Stimulated activated CD8-positive, alpha-beta memory T cell treated with anti-CD3 and anti-CD28 coated beads, Interleukin-12 subunit alpha, Interleukin-12 subunit beta, amount 100 ng/mL, for 4 hours (primary cell): ENCODE measurements around the gene TMEM11.

Source experiments
- DNase-seq: peaks from one replicate; pipeline ENCODE4 v3.0.0-alpha.2; 2020; ENCODE audit warnings: low read depth

Gene TMEM11

DNA sequence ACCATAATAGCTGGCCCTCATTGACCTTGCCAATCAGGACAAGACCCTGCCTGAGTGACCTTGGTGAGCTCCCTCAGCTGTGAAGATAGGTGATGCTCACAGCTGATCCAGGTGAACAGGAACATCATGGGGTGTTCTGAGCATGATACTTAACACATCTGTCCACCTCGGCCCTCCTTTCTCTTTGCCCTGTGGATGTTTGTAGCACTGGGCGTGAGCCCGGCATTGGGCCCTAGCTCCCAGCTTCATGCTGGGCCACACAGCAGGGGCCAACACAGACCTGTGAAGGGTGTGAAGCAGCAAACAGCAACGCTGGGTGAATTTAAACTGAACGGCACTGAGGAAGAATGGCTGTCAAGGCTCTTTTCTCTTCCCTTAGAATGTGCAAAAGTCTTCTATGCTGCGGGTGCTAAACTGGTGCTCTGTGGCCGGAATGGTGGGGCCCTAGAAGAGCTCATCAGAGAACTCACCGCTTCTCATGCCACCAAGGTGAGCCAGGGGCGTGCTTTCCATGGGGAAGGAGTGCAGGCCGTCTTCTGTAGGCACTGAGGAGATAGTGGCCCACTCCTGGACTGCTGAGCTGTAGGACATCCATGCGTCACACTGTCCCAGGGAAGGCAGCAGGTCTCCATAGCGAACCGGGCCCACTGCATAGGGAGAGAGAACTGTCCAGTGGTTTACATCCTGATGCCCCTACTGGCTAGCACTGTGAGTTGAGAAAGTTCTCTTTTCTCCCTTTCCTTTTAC lies 35.9 kb downstream of the TMEM11 start:
- no peak for DNase-seq

DNA sequence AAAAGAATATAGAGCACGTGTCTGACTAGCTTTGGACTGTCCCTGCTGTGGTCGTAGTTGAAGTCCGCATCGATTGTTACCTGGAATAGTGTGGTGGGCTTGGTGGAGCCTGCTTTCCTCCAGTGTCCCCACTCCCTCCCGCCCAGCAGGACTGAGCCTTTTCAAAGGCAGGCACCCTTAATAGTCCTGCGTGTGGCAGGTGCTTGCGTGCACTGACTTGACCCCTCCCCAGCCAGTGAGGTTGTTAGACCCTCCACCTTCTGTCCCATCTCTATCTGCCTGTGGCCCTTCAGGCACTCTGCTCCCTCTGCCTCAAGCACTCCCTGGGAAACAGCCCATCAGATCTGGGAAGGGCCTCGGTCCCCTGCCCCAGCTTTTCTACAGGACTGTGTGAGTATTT lies 36.6 kb downstream of the TMEM11 start:
- no peak for DNase-seq

DNA sequence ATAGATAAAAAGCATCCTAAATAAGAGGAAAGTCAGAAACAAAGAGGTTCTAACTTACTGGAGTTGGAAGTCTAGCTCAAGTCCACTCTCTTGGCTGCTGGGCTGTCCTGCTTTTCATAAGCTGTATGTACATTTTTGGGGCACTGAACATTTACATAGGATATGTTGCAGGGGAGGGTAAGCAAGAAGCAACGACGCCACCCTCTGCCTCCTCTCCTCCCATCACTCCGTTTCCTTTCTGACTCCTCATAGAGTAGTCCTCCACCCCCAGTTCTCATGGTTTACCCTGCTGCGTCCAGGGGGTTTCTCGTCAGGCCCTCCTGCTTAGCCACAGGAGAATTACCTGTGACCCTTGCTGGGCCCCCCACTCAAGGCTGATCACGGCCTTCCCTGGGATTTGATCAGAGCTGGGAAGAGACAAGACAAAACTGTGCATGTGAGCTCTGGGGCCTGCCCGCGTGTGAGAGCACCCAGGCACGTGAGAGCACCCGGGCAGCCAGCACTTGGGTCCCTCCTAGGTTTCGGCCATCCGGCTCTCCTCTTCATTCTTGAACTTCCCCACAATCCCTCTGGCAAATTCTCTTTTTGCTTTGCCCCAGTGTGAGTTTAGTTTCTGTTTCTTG lies 37.1 kb downstream of the TMEM11 start:
- no peak for DNase-seq

DNA sequence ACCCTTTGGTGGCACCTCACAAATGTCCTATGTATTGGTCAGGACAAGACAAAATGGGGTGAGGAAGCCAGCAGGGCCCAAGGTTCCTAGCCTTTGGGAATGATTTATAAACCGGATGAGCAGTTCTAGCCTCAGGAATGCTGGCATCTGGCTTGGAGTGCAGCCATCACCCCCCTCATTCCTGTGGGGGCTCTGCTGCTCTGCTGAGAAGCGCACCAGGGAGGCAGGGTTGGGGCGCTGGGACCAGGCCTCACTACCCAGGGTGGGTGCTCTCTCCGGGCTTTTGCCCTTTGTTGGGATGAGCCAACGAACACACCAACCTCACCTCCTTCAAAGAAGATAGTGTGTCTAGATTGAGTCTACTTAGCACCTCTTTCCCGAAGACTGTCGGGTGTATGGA lies 39.2 kb downstream of the TMEM11 start:
- no peak for DNase-seq

DNA sequence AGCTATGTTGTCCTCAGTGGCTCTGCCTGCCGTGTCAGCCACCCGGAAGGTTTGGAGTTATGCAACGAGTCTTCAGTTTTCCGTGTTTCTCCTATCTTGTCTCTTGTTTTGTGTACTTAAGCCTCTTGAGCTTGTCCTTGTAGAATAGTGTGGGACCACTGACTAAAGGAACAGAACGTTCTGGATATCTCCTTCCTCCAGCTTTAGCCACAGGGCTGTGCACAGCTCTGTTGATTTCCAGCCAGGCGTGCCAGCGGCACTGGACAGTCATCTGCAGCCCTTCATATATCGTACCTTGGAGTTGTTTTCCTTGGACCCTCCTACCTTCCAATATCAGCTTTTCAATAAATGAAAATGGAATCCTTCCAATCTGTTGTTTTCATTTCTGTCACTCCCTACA lies 39.8 kb downstream of the TMEM11 start:
- no peak for DNase-seq

DNA sequence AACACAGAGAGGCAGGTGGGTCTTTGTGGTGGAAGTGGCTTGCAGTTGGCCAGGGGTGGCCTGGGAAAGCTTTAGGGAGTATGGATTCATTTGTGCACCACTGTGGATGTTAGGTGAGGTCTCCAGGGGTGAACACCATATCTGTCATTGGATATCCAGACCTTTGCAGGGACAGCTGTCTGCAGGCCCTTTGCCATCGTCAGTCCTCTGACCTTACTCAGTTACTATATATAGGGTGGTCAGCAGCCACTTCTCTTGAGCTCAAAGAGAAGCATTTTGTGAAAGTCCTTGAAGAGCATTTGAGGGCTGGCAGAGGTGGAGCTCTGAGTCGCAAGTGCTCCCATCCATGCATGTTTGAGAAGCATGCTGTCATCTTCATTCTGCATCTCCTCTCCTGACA lies 40.4 kb downstream of the TMEM11 start:
- DNase-seq, result no peak

DNA sequence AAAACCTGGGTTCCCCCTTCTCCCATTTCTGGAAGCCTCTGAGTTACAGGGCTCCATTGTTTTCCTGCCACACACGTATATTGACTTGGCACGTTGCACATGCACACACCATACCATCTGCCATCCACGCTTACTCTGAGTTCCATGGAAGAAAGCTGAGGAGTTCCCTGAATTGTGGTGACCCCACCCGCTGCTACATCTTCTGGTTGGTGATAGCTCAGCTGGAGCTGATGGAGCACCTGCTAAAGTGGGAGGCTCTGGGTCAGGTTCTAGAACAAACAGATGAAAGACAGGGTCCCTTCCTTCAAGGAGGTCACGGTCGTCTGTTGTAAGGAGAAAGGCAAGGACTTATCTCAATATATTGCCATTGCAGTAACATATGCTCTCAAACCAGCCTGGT lies 41.1 kb downstream of the TMEM11 start:
- no peak for DNase-seq

DNA sequence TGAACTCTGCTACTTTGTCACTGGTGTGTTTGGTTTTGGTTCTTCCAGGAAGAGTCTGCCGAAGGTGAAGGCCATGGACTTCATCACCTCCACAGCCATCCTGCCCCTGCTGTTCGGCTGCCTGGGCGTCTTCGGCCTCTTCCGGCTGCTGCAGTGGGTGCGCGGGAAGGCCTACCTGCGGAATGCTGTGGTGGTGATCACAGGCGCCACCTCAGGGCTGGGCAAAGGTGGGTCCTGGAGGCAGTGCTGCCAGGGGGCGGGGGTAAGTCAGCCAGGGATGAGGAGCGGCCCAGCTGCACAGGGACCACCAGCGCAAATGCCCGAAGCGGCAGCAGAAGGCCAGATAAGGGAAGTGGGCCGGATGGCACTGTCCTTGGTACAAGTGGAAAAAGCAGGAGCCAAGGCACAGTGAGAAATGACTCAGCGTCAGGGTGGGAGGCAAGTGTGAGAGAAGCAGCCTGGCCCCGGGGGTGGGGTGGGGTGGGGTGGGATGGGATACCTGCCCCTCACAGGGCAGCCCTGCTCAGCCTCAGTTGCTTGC lies 41.9 kb downstream of the TMEM11 start:
- no peak for DNase-seq

DNA sequence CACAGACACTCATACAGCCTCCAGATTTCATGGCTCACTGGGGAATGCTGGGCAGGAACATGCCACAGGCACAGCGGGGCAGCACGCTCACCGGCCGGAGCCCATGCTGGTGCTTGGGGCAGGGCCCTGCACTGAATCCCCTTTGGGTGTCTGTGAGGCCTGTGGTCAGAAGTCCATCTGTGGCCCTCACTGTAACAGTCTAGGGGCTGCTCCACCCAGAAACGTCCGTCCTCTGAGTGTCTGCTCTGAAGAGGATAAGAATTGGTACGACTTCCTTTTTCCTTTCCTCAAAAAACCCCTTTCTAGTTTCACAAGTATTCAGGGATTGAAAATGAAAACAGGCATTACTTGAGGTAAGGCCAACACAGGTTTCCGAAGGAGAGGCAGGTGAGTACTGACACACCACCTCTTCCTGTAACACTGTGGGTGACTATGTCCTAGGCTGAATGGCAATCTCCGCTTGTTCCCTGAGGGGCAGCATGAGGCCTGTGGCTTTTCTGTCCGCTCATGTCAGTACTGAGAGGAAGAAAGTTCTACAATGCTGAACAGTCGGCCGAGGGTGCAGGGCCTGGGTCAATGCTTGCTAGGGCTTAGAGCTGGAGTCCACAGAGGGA lies 42.5 kb downstream of the TMEM11 start:
- DNase-seq, result no peak

DNA sequence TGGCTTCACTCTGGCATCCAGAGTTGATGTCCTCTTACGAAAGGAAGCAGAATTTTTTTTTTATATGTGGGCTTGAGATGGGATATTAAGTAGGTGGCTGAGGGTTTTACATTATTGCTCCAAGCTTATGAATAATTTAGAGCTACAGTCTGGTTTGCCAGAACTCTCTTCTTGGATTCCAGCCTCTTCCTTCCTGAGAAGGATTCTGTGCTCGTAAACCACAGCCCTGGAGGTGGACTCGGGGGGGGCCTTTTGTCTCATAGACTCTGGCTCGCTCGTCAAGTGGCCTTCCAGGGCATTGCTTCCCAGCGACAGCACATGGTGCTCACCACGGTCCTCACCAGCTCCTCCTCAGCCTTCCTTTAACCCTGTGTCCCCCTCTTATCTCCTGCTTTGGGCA lies 43.2 kb downstream of the TMEM11 start:
- DNase-seq, result no peak

DNA sequence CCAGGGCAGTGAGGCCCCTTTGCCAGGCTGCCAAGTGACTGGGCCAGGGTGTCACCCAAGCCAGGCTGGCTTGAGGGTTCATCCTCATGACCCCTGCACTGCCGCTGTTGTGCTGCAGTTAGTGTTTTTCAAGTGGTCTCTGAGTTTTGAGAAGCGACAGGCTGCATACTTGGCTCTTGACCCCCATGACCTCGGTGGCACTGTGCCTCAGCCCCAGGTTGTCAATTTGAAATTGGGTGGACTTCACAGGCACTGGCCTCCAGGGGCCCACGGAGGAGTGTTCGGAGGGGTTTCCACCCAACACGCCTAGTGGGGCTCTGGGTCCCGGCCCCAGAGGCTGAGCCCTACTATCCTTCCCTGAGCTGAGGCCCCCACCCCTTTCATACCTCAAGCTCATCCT lies 44.5 kb downstream of the TMEM11 start:
- DNase-seq, result no peak

DNA sequence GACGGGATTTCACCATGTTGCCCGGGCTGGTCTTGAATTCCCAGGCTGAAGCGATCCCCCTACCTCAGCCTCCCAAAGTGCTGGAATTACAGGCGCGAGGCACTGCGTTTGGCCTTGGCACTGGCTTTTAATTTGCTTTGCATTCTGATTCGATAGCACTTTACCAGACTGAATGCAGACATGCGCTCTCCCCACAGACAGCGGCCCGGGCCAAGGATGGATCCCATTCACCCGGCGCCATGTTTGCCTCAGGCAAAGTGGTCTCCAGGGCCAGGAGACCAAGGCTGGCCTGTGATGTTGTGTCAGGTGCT lies 45.5 kb downstream of the TMEM11 start:
- DNase-seq, result no peak

DNA sequence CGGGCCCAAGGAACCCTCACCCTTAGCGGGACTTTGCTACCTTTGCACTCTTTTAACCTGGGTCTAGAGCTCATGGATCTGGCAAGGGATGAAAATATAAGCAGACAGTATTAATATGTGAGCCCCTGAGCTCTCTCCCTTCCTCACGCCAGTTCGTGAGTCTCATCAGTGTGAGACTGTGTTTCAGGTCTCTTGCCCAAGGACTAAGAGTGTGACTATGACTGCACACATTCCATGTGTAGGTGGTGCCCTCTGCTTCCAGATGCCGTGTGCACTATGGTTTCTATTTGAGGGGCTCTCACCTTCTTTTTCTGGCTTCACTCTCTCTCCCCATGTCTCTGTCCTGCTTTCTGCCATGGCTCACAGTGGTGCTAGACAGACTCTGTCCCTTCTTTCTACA lies 46.7 kb downstream of the TMEM11 start:
- DNase-seq, result no peak

DNA sequence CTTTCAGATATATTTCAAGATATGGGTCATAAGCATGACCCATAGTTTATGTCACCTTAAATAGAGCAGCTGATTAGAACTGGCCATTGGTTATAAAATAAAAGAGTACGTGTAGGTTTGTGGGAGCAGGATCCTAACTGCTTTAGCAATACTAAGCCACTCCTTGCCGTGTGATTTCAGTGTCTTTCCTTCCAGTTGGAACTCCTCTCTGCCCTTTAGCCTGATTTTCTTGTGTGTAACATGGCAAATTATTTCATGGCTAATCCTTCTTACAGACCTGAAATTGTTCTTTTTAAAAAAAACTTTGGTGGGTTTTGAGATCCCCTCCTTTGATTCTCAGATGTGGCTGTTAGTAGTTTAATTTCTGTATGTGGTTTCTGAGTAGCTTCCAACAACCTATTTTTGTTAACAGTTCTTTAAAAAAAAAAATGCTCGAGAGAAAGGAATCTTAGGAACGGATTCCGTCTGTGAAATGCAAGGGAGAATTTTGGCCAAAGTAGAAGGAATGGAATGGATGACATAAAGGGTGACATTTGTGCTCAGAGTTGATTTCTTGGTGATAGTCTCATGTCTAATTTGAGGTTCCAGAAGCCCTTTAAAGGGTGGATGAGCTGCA lies 47.3 kb downstream of the TMEM11 start:
- no peak for DNase-seq

DNA sequence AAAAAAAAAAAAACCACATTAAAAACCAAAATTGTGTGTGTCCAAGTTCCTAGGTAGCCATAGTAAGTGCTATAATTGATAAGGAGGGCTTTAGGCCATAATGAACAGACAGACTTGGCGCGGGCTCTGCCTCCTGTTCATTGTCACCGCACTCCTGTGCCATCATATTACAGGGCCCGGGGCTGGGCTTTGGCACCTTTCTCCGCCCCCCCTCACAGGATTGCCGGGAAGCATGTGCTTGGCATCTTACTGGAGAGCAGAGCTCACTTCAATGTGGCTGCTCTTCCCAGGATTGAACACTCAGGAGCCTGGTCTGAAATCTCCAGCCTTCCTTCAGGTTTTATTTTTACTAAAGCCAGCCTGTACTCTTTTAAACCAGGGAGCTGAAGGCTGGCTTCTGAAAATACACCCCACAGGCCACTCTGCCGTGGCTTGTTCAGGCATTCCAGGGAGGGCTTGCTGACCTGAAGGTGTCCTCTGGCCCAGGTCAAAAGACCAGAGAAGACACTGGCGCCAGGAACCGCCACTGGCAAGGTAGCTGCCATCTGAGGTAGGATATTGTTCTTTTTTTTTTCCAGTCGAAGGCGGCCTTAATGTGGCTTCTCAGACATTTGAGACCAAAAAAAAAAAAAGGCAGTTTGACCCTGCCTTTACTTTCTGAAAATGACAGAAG lies 47.9 kb downstream of the TMEM11 start:
- DNase-seq, result no peak

DNA sequence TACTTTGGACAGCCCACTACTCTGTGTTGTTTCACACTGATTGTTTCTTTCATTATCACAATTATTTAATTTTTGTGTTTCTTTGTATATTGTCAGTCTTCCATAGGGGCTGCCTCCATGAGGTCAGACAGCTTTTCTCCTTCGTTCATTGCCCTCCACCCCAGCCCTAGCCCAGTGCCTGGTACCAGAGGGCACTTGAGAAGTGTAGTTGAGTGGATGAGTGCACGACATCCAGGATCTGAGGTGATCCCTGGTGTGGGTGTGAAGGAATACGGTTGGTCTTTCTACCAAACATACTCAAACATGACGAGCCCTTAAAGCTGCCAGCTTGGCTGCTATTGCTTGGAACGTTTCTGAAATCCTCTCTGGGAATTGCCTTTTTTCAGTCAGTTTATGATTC lies 49.3 kb downstream of the TMEM11 start:
- DNase-seq, result no peak

DNA sequence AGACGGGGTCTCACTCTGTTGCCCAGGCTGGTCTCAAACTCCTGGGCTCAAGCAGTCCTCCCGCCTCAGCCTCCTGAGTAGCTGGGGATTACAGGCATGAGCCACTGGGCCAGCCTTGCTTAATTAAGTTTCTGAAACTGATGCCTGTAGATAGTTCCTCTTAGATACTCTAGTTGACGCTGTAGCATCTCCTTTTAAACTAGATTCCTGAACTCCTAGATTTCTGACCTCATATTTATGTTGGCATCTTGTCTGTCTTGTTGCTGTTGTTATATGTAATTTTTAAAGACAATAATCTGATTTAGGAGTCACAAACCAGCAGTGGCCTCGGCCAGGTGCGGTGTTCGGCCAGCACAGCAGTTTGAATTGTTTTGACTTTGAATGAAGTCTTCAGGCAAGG lies 49.7 kb downstream of the TMEM11 start:
- DNase-seq, result no peak

DNA sequence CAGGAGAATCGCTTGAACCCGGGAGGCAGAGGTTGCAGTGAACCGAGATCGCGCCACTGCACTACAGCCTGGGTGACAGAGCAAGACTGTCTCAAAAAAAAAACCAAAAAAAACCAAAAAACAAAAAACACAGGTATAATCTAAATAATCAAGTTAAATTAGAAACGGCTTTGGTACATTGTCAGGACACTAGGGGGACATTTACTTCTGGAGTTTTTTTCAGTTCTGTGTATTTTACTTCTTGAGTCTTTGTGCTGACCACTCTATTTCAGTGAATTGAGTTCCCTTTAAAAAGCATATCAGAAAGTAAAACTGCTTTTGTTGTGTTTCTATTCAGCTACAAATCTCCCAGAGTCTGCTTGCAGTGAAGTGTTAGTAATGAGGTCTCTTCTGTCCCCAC lies 50.9 kb downstream of the TMEM11 start:
- DNase-seq, result no peak

DNA sequence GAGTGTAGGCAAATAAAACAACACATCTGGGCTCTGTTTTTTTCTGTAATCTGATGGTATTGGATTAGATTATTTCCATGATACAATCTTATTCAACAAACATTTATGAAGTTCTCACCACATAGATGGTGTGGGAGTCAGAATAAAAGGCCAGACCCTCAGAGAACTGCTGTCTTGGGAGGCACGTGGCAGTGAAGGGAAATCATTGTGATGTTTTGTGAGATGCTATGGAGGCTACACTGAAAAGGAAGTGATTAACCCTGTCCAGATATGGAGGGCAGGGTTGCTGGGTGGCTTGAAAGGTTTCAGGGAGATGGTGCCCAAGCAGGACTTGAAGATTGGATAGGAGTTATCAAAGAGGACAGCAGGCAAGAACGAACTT lies 51.6 kb downstream of the TMEM11 start:
- no peak for DNase-seq

DNA sequence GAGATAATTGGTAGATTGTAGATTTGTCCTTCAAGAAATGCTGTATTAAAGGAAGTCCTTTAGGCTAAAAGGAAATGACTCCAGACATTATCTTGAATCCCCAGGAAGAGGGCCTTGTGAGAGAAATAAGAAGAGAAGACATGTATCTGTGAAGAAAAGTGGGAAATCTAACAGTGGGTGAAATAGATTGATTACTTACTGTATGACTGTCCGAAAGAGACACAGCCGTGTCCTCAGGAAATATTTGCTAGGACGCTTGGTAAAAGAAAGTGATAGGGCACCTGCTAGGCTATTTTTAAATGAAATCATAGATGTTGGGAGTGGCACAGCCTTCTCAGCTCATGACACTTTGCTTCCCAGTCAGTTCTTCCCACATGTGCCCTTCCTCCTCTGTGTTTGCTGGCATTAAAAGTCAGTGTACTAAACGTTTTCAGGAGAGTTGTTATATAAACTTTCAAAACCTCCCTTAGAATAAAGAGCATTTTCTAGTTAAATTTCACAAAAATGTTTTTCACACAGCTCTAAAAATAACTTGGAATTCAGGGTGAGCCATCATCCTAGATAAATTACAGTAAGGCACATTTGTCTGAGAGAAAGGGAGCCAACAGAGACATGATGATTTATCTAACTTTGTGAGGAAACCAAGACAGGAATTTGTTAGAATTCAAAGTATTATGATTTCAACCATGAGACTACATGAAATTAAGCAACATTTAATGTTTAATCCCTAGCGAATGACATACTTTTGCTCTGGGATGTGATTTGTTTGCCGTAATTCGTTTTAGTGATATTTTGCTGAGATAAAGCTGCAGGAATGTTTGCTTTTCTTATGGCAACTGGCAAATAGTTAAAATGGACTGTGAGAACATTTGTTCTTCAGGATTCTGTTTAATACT lies 52.2 kb downstream of the TMEM11 start:
- no peak for DNase-seq

DNA sequence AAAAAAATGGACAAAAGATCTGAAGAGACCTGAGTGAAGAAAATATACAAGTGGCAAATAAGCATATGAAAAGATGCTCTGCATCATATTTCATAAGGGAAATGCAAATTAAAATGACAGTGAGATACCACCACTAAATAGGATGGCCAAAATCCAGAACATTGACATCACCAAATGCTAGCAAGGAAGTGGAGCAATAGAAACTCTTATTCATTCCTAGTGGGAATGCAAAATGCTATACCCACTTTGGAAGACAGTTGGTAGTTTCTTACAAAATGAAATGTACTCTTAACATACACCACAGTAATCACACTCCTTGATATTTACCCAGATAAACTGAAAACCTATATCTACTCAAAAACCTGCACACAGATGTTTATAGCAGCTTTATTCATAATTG lies 53.6 kb downstream of the TMEM11 start:
- DNase-seq, result no peak
